NCI-H1048 (cell line): ENCODE data around the gene CISH.

Source experiments
- DNase-seq: peaks from one replicate; lab custom pipeline; 2025; lab: John Stamatoyannopoulos, UW

Gene CISH

DNA sequence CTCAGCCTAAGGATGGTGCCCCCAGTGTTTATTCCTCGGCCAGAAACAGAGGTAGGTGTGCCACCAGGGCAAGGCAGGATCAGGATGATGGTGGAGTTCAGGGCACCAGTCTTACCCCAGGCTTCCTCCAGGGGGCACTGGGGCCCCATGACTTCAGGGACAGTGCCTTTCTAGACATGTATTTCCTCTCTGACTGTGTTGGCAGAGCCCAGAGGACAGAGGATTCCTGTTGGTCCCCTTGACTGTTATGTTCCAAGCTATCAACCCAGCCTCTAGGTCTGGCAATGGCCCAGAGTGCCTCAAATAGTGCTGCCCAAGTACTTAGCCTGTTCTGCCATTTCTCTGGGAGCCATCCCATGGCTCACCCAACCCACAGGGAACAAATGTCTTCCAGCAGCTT is 39.4 kb downstream of the CISH start:
- no peak for DNase-seq

DNA sequence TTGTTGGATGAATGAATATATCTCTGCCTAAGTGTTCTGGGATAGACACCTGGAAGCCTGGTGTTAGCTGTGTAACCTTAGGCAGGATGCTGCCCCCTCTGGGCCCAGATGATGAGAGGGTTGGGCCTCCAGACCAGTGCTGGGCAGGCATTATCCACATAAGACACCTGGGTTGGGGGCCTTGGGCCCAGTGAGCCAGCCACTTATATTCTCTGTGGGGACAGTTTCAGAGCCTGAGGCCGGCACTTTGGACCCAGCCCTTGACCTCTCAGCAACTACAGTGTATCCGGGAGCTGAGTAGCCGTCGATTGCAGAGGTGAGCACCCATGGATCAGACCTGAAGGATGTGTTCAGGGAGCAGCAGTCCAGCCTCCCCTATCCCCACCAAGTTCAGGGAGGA is 40.1 kb downstream of the CISH start:
- DNase-seq, result no peak

DNA sequence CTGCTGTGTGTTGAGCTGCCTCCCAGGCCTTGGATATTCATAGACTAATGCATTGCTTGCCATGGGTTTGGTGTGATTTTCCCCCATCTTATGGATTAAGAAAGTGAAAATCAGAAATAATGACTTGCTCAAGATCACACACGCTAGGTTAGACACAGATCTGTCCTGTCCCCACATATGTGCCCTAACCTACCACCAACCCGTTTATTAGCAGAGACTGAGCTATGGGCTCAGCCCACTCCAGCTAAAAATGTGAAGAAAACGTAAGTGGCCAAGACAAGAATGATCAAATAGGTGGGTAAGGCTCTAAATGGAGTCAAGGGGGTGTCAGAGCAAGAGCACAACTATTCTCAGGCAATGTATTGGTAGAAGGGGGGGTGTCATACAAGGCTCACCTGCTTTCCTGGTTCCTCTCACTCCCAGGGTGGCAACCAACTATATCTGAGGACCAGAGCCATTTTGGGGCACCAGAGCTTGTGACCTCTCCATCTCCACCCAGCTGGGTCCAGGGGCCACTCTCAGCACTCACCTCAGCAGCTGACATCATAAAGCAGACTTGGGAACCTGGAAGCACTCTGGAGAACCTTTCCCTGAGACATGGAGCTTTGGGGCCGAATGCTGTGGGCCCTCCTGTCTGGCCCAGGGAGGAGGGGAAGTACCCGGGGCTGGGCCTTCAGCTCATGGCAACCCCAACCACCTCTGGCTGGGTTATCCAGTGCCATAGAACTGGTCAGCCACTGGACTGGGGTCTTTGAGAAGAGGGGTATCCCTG is 40.9 kb downstream of the CISH start:
- no peak for DNase-seq

DNA sequence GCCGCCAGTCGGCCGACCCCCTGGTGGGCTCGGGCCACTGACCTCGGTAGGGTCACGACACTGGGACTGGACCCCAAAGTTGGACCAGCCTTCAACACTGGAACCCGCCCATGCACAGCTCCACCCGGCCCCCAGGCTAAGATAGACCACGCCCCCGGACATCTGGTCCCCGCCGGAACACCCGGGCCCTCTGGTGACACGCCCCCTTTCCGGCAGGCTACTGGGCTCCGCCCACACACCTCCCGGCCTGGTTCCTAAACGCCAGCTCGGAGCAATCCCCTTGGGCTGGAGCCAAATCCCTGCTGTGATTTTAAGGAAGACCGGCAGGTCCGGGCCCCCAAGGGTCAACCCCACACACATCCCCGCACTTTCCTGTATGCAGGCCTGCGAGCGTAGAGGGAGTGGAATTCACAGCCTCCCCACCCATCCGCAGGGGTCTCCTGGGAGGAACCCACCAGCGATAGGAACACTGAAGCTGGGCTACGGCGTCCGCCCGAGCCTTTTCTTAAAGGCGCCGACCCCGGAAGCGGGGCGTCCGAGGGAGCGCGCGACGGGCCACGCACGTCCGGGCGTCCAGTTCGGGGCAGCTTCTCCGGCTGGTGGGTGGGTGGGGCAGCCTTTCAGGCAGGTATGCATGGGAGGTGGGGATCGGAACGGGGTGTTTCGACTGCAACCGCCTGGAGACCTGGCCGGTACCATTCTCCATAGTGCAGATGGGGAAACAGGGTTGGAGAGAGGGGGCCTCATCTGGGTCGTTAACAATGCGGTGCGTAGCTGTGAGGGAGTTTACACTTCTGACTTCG is 42.4 kb downstream of the CISH start, which contains the start of gene HEMK1:
HEMK1 (plus strand) TSS at position 576 of the 803 bp plus-strand sequence. CDS start 1,583 bp downstream, outside the sequence.
- DNase-seq, result peak; percentile 79

DNA sequence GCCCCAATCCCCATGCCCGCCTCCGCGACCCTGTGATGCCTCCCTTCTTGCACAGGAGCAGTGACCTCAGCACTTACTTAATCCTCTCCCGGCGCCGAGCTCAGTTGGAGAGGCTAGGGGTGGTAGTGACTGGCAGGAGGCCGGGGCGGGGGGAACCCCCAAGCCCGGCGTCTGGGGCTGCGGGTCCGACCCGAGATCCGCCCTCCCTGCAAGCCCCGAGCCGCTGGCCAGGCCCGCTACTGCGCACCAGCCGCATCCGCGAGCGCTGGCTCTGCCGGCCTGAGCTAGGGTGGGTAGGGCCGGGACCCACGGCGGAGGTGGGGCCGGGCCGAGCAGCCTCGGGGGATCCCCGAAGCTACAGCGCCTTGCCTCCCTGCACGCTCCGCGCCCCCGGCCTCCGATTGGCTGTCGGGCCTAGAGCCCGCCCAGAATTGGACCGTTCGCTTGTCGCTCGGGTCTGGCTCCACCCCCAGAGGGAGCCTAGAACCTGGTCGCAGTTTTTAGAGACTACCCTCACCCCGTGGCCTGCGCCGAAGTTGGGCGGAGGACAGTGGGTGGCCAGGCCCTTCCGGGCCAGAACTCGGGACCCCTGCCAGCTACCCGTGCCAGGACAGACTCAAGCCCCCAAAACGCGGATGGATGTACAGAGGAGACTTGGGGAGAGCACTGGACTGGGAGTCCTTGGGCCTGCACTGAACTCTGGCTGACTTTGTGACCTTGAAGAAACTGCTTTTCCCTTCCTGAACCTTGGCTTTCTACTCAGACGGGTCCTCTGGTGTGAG is 44.0 kb downstream of the CISH start, which contains the start of gene C3orf18:
C3orf18 (minus strand) TSS at position 362 of the 782 bp plus-strand sequence. CDS start 2,048 bp downstream, outside the sequence.
- DNase-seq, result no peak

DNA sequence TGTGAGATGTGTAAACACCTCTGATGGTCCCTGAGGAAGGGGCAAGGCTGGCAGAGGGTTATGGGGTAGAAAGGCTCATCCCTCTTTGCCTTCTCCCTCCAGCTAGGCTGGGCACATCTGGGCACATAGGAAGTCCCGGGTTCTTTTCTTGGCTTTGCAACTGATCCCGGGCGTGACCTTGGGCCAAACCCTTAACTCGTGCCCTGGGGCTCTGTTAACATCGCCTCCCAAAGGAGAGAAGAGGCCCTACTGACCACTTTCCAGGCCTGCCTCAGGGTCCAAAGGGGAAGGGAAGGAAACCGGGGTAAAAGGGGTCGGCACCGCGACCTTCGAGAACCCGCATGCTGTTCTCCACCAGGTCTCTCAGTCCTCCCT is 44.6 kb downstream of the CISH start:
- DNase-seq, result no peak

DNA sequence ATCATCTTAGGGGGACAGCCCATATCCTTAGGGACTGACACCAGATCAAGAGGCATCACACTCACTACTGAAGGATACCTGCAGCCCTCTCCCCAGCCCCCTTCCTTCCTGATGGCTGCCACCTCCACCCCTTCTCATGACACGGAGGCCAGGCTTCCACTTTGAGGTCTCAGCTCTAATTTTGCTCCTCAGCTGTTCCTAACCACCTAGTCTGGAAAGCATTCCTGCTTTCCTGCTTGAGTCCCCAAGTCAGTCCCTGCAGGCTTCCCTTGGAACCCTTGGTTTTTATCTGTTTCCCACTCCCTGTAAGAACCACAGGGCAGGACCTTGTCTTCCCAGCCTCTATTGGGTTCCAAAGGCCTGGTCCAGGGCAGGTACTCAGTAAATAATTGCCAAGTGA is 47.3 kb downstream of the CISH start:
- DNase-seq, result no peak

DNA sequence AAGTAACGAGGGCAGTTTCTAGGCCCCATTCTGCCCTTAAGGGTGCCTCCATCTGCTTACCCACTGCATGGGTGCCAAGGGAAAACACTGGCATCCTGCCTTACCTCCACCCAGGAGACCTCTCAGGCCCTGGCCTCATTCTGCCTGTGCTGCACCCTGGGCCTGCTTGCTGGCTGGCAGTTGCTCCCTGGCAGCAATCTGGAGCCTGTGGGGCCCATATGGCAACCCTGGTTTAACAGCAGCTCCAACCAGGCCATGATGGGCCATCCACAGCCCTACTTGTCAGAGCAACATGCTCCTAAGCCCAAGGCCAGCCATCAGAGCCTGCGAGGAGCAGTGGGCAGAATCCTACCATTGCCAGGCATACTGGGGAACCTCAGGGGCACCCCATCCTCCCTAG is 47.7 kb downstream of the CISH start:
- no peak for DNase-seq

DNA sequence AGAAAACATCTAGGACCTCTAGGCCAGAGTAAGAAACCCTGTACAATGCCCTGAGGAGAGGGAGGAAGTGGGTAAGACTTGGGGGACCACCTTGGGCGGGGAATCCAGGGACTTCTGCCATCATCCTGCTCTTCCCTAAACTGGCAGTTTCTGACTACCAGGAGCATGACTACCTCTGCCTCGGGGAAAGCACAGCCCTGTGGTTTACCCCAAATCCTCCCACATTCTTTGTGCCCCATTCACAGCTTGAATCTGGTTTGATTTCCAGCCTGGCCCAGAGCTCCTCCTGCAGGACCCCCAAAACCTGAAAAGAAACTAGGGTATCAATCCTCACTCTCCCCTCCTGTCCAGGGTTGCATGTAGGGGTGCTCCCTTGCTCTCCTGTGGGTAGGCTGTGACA is 48.7 kb downstream of the CISH start:
- DNase-seq, result no peak

DNA sequence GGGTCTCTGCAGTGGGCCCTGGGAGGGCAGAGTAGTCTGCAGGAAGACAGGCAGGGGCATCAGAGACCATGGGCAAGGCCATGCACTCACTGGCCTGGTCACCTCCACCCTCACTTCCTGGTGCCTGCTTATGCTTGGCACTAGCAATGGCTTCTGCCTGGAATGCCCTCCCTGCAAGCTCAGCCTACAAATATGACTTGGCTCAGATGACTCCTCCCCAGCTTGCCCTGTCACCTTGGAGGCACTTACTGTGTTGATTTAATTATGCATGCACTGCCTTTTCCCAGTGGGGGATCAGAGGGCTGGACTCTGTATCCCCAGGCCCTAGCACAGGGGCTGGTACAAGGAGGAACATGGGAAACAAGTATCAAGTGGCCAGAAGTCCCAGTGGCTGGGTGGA is 51.9 kb downstream of the CISH start:
- no peak for DNase-seq

DNA sequence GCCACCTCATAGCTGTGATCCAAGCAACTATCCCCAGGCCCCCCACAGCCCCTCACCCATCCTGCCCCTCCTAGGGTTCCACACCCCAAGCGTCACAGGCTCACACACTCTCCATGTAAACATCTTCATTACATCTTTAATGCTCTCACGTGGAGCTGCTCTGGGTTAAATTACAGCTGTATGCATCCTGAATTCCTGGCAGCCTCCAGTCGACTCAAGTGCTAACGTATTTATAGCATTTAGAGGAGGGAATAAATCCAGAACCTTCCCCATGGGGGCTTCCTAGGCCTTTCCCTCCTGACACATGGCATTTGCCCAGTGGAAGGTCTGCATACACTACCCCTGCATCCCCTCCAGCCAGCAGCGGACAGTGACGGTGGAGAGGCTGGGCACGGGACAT is 53.7 kb downstream of the CISH start:
- DNase-seq, result no peak

DNA sequence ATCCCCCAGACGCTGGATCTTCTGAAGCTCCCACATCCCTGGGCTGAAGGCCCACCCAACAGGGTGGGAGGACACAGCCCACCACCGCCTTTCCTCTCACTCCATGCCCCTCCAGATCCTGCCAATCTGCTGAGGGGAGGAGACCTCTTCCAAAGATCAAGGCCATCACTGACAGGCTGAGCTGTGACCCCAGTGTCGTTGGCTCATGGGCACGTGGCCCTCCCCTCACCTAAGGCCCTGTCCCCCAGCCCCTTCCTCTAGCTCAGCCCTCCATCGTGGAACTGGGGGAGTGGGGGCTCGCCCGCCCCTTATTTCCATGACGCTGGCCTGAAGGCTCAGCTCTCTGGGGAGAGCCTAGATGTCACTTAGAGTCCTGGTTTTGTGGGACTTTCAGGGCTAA is 54.5 kb downstream of the CISH start:
- DNase-seq, result no peak
